Measurements from ENCODE around the gene MITF.

The MITF gene

GRCh38 chr3:69770976-69771634, 31.8 kb downstream of the MITF start:
- Histone ChIP-seq H3K36me3 (ENCODE audit: control insufficient read depth in 2 of 2, insufficient read depth in 2 of 2, low read length in 2 of 2) (no peaks in the 10 kb centered on the region), H3K27me3 (ENCODE audit: control insufficient read depth in 1 of 2, insufficient read depth in 2 of 2, low read length in 2 of 2) (no peaks in the 10 kb centered on the region), H3K27ac (ENCODE audit: low read length) (no peak overlapping the region), H3K9me3 (ENCODE audit: control insufficient read depth in 2 of 2, low read length in 2 of 2) (no peaks in the 10 kb centered on the region), H3K4me3 (ENCODE audit: low read length in 2 of 2) (no peak overlapping the region), H3K9ac (ENCODE audit: low read length in 2 of 2) (no peak overlapping the region), H3K4me1 (ENCODE audit: control insufficient read depth, insufficient read depth, low read length) (peaks cover 24% of the 10 kb centered on the region)

- H3K36me3 ChIP-seq (ENCODE audit: control insufficient read depth in 2 of 2, insufficient read depth in 2 of 2, low read length in 2 of 2) = no peaks in the 10 kb centered on the region
- H3K4me1 ChIP-seq (ENCODE audit: control insufficient read depth, insufficient read depth, low read length) = peaks cover 21% of the 10 kb centered on the region
- H3K27me3 ChIP-seq (ENCODE audit: control insufficient read depth in 1 of 2, insufficient read depth in 2 of 2, low read length in 2 of 2) = no peaks in the 10 kb centered on the region
- H3K9me3 ChIP-seq (ENCODE audit: control insufficient read depth in 2 of 2, low read length in 2 of 2) = no peaks in the 10 kb centered on the region
- no peak overlapping the region for H3K9ac ChIP-seq (ENCODE audit: low read length in 2 of 2)
- H3K4me3 ChIP-seq (ENCODE audit: low read length in 2 of 2) = no peak overlapping the region
- H3K27ac ChIP-seq (ENCODE audit: low read length) = no peak overlapping the region
These were observed 33.0 kb downstream of the MITF start for GRCh38 chr3:69772152-69772867.

- peaks cover 15% of the 10 kb centered on the region for H3K4me1 ChIP-seq (ENCODE audit: control insufficient read depth, insufficient read depth, low read length)
- H3K27me3 ChIP-seq (ENCODE audit: control insufficient read depth in 1 of 2, insufficient read depth in 2 of 2, low read length in 2 of 2) = no peaks in the 10 kb centered on the region
- no peak overlapping the region for H3K9ac ChIP-seq (ENCODE audit: low read length in 2 of 2)
- no peak overlapping the region for H3K4me3 ChIP-seq (ENCODE audit: low read length in 2 of 2)
- no peaks in the 10 kb centered on the region for H3K36me3 ChIP-seq (ENCODE audit: control insufficient read depth in 2 of 2, insufficient read depth in 2 of 2, low read length in 2 of 2)
- H3K27ac ChIP-seq (ENCODE audit: low read length) = peak overlapping the region; percentile 12
- no peaks in the 10 kb centered on the region for H3K9me3 ChIP-seq (ENCODE audit: control insufficient read depth in 2 of 2, low read length in 2 of 2)
These were observed 34.8 kb downstream of the MITF start for GRCh38 chr3:69774029-69774428.

GRCh38 chr3:69775751-69776150, 36.5 kb downstream of the MITF start:
- H3K27me3 ChIP-seq (ENCODE audit: control insufficient read depth in 1 of 2, insufficient read depth in 2 of 2, low read length in 2 of 2) = no peaks in the 10 kb centered on the region
- H3K27ac ChIP-seq (ENCODE audit: low read length) = no peak overlapping the region
- H3K36me3 ChIP-seq (ENCODE audit: control insufficient read depth in 2 of 2, insufficient read depth in 2 of 2, low read length in 2 of 2) = no peaks in the 10 kb centered on the region
- no peak overlapping the region for H3K9ac ChIP-seq (ENCODE audit: low read length in 2 of 2)
- H3K4me1 ChIP-seq (ENCODE audit: control insufficient read depth, insufficient read depth, low read length) = peaks cover 15% of the 10 kb centered on the region
- no peak overlapping the region for H3K4me3 ChIP-seq (ENCODE audit: low read length in 2 of 2)
- H3K9me3 ChIP-seq (ENCODE audit: control insufficient read depth in 2 of 2, low read length in 2 of 2) = no peaks in the 10 kb centered on the region

- H3K27ac ChIP-seq (ENCODE audit: low read length) = no peak overlapping the region
- no peaks in the 10 kb centered on the region for H3K36me3 ChIP-seq (ENCODE audit: control insufficient read depth in 2 of 2, insufficient read depth in 2 of 2, low read length in 2 of 2)
- no peak overlapping the region for H3K4me3 ChIP-seq (ENCODE audit: low read length in 2 of 2)
- H3K4me1 ChIP-seq (ENCODE audit: control insufficient read depth, insufficient read depth, low read length) = peaks cover 15% of the 10 kb centered on the region
- H3K9me3 ChIP-seq (ENCODE audit: control insufficient read depth in 2 of 2, low read length in 2 of 2) = no peaks in the 10 kb centered on the region
- no peaks in the 10 kb centered on the region for H3K27me3 ChIP-seq (ENCODE audit: control insufficient read depth in 1 of 2, insufficient read depth in 2 of 2, low read length in 2 of 2)
- H3K9ac ChIP-seq (ENCODE audit: low read length in 2 of 2) = no peak overlapping the region
These were observed 37.0 kb downstream of the MITF start for GRCh38 chr3:69776289-69776688.

GRCh38 chr3:69776920-69777581, 37.8 kb downstream of the MITF start:
- H3K4me3 ChIP-seq (ENCODE audit: low read length in 2 of 2) = no peak overlapping the region
- peaks cover 12% of the 10 kb centered on the region for H3K4me1 ChIP-seq (ENCODE audit: control insufficient read depth, insufficient read depth, low read length)
- no peak overlapping the region for H3K9ac ChIP-seq (ENCODE audit: low read length in 2 of 2)
- H3K36me3 ChIP-seq (ENCODE audit: control insufficient read depth in 2 of 2, insufficient read depth in 2 of 2, low read length in 2 of 2) = no peaks in the 10 kb centered on the region
- no peak overlapping the region for H3K27ac ChIP-seq (ENCODE audit: low read length)
- no peaks in the 10 kb centered on the region for H3K27me3 ChIP-seq (ENCODE audit: control insufficient read depth in 1 of 2, insufficient read depth in 2 of 2, low read length in 2 of 2)
- H3K9me3 ChIP-seq (ENCODE audit: control insufficient read depth in 2 of 2, low read length in 2 of 2) = no peaks in the 10 kb centered on the region

- Histone ChIP-seq H3K4me3 (ENCODE audit: low read length in 2 of 2) (no peak overlapping the region), H3K36me3 (ENCODE audit: control insufficient read depth in 2 of 2, insufficient read depth in 2 of 2, low read length in 2 of 2) (no peaks in the 10 kb centered on the region), H3K9ac (ENCODE audit: low read length in 2 of 2) (no peak overlapping the region), H3K9me3 (ENCODE audit: control insufficient read depth in 2 of 2, low read length in 2 of 2) (no peaks in the 10 kb centered on the region), H3K27ac (ENCODE audit: low read length) (no peak overlapping the region), H3K27me3 (ENCODE audit: control insufficient read depth in 1 of 2, insufficient read depth in 2 of 2, low read length in 2 of 2) (no peaks in the 10 kb centered on the region), H3K4me1 (ENCODE audit: control insufficient read depth, insufficient read depth, low read length) (peaks cover 8% of the 10 kb centered on the region)
These were observed 38.3 kb downstream of the MITF start for GRCh38 chr3:69777582-69777967.

GRCh38 chr3:69781593-69781992, 42.3 kb downstream of the MITF start:
- Histone ChIP-seq H3K27me3 (ENCODE audit: control insufficient read depth in 1 of 2, insufficient read depth in 2 of 2, low read length in 2 of 2) (no peaks in the 10 kb centered on the region), H3K27ac (ENCODE audit: low read length) (no peak overlapping the region)

GRCh38 chr3:69784954-69785514, 45.8 kb downstream of the MITF start:
- H3K36me3 ChIP-seq (ENCODE audit: control insufficient read depth in 2 of 2, insufficient read depth in 2 of 2, low read length in 2 of 2) = no peaks in the 10 kb centered on the region
- H3K27me3 ChIP-seq (ENCODE audit: control insufficient read depth in 1 of 2, insufficient read depth in 2 of 2, low read length in 2 of 2) = no peaks in the 10 kb centered on the region
- H3K4me1 ChIP-seq (ENCODE audit: control insufficient read depth, insufficient read depth, low read length) = peaks cover 32% of the 10 kb centered on the region
- peak overlapping the region; percentile 12 for H3K27ac ChIP-seq (ENCODE audit: low read length)
- no peaks in the 10 kb centered on the region for H3K9me3 ChIP-seq (ENCODE audit: control insufficient read depth in 2 of 2, low read length in 2 of 2)
- no peak overlapping the region for H3K9ac ChIP-seq (ENCODE audit: low read length in 2 of 2)
- H3K4me3 ChIP-seq (ENCODE audit: low read length in 2 of 2) = peak overlapping the region; percentile 9 to 45

More at GRCh38 chr3:69781593-69781992, 42.3 kb downstream of the MITF start:
- Histone ChIP-seq H3K4me1 (ENCODE audit: control insufficient read depth, insufficient read depth, low read length) (peaks cover 22% of the 10 kb centered on the region), H3K9ac (ENCODE audit: low read length in 2 of 2) (no peak overlapping the region), H3K36me3 (ENCODE audit: control insufficient read depth in 2 of 2, insufficient read depth in 2 of 2, low read length in 2 of 2) (no peaks in the 10 kb centered on the region), H3K4me3 (ENCODE audit: low read length in 2 of 2) (no peak overlapping the region), H3K9me3 (ENCODE audit: control insufficient read depth in 2 of 2, low read length in 2 of 2) (no peaks in the 10 kb centered on the region)

GRCh38 chr3:69785769-69786320, 46.6 kb downstream of the MITF start:
- H3K4me1 ChIP-seq (ENCODE audit: control insufficient read depth, insufficient read depth, low read length) = peaks cover 32% of the 10 kb centered on the region
- no peaks in the 10 kb centered on the region for H3K27me3 ChIP-seq (ENCODE audit: control insufficient read depth in 1 of 2, insufficient read depth in 2 of 2, low read length in 2 of 2)
- no peak overlapping the region for H3K4me3 ChIP-seq (ENCODE audit: low read length in 2 of 2)
- H3K27ac ChIP-seq (ENCODE audit: low read length) = peak overlapping the region; percentile 12
- no peaks in the 10 kb centered on the region for H3K36me3 ChIP-seq (ENCODE audit: control insufficient read depth in 2 of 2, insufficient read depth in 2 of 2, low read length in 2 of 2)
- no peaks in the 10 kb centered on the region for H3K9me3 ChIP-seq (ENCODE audit: control insufficient read depth in 2 of 2, low read length in 2 of 2)
- H3K9ac ChIP-seq (ENCODE audit: low read length in 2 of 2) = no peak overlapping the region
